ENCODE data around the gene HPCAL4.

The HPCAL4 gene

DNA sequence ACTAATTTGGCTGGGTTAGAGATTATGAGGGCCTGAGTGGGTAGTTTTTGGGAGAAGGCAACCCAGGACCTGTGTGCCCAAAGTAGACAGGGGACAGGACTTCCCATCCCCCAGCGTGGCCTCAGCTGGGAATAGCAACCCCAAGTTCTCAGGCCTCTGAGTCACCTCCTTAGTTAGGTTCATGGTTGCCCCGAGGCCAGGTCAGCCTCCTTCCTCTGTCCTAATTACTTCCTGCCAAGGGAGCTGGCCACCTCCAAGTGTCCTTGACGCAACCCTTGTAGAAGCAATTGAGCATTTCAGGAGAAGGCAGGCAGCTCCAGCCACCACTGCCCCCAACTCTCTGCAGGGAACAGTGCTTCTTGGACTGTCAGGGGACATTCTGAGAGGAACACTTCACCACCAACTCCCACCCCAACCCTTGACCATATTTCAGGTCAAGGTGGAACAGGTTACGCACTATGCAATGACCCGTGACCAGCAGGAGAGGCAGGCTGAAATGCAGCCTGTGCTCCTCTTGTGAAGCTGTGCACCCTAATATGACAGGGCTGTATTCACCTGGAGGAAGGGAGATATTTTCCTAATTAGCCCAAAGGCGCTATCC, 14.2 kb downstream of the HPCAL4 start:
- DNase-seq (ENCODE audit: low read depth in 2 of 2): no peak

DNA sequence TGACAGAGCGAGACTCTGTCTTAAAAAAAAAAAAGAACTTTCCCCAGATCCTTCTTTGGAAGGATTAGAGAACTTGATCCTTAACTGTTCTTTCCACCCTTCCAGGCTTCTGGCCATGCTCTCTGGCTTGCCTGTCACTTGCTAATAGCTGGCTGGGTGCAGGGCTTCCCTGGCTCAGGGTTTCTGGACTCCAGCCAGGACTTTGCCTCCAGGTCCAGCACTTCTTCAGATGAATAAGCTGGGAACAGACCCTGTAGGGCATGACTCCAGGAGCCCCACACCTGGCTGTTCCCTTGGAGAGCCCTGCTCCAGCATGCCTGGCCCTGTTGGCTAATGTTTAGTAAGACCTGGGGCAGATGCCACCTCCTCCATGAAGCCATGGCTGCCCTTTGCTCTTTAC, 16.0 kb downstream of the HPCAL4 start:
- DNase-seq (ENCODE audit: low read depth in 2 of 2): no peak

DNA sequence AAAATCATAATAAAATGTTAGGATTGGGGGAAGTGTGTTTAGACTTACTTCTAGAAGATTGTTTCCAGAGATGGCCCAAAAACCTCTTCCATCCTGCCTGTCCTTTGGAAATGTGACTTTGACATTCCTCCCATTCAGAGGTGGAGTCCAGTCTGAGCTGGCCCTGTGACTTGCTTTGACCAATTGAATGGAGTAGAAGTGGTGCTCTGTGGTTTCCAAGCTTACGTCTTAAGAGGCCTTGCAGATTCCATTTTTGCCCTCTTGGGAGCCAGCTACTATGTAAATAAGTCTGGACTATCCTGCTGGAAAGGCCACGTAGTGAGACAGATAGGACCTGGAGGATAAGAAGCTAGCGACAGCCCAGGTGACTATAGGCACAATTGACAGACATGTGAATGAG, 18.0 kb downstream of the HPCAL4 start:
- DNase-seq (ENCODE audit: low read depth in 2 of 2): no peak

DNA sequence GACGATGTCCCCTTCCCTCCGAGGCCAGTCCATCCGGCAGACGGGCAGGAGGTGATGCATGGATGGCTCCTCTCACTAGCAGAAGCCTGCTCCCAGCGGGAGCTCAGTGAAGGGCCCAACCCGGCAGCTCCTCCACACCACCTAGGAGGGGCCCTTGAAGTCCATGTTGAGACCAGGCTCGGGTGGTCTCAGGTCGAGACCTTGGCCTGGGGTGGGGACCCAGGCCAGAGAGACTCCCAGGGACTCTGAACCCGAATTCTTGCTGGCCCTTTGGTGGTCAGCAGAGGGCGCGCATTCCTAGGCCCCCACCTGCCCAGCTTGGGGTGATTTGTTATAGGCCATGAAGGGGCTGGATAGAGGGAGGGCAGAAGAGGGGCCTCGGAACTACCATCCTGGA, 18.7 kb downstream of the HPCAL4 start:
- DNase-seq (ENCODE audit: low read depth in 2 of 2): no peak

DNA sequence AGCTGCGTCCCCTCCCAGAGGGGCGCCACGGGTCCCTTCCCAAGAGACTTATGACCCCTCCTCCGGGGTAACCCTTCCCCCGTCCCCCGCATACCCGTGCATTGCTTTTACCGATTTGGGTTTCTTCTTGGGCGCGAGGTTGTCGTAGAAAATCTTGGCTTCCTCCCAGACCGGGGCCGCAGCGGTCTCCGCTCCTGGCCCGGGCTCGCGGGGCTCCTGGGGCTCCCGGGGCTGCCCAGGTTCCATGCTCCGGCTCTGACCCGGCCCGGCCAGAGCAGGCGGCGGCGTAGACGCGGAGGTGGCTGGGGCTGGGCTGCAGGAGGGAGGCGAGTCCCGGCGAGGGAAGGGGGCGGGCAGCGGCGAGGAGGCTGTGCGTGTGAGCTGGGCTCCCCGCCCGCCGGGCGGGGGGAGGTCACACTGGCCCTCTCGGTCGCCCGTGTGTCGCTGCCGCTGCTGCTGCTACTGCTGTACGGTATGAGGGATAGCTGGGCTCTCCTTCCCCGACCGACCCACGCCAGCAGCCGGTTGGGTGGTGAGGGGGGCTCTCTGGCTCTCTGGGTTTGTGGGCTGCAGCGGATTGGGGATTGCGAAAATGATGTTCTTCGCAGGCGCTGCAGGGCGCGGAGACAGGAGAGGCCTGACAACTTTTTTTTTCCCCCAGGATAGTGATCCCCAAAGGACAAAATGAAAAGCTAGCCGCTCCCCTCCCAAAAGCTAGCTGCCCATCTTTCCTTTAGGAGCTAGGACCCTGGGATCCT, 19.3 kb downstream of the HPCAL4 start, which contains the start of gene NT5C1A:
TSS of gene NT5C1A (minus strand) at position 315 of the 758 bp plus-strand sequence. CDS start at position 246, 69 bp downstream.
- no peak for DNase-seq (ENCODE audit: low read depth in 2 of 2)

DNA sequence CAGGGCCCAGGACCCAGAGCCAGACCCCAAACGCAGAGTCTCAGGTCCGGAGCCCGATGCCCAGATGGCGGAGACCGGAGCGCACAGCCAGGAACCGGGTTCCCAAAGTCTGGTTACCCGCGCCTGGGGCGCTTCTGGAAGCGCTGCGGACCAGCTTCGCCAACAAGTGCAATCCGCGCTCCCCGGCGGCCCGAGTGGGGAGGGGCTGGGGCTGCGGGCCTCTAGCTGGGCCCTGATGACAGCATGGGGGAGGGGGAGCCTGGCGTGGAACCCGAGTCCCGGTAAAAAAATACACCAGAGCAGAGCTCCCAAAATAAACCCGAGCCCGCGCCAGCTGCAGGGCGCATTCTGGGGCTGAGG, 19.8 kb downstream of the HPCAL4 start:
- no peak for DNase-seq (ENCODE audit: low read depth in 2 of 2)

DNA sequence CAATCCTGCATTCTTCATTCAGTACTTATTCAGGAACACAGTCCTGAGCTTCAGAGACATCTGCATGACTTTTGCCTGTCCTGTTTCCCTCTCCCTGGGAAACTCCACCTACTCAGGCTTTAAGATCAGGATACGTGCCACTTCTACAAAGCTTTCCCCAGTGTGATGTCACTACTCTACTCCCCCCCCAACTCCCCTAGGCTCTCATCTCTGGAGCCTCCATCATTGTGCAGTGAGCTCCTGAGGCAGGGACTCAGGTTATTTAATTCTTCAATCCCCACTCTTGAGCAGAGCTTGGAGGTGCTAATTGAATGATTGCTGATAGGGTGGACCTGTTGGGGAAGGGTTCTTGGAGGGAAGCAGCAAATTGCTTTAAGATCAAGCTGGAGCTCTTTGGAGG, 20.5 kb downstream of the HPCAL4 start:
- DNase-seq (ENCODE audit: low read depth in 2 of 2): no peak

DNA sequence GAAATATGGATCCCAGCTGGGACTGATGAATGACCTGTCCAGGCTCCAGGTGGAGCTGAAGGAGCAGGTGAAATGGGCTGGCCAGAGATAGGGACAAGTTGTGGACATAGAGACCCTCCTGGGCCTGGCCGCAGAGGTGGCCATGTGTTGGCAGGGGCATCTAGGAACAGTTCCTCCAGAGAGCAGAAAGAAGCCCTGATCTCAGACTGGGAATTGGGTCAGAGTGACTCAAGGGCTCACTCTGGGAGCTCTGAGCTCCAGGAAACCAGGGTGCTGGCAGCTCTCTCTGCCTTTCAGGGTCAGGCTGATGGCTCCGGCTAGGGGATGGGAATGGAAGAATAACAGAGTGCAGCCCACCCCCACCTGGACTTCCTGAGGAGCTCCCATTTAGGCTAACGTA, 22.3 kb downstream of the HPCAL4 start:
- no peak for DNase-seq (ENCODE audit: low read depth in 2 of 2)

DNA sequence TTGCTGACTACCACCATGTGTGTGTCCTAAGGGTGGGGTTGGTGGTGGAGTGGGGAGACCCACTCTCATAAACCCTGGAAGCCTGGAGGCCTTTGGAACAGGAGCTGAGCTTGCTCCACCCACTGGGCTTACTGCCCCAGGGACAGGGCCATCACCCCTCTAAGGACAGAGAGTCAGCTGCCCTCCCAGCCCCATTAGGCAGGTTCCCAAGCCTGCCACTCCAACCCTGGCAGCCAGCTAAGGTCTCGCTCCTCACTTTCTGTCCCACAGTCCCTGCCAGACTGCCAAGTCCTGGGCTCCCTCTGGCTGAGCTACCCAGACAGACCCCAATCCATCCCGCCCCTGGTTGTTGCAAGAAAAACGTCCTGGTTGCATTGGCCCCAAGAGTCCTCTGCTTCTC, 23.1 kb downstream of the HPCAL4 start:
- DNase-seq (ENCODE audit: low read depth in 2 of 2): no peak

DNA sequence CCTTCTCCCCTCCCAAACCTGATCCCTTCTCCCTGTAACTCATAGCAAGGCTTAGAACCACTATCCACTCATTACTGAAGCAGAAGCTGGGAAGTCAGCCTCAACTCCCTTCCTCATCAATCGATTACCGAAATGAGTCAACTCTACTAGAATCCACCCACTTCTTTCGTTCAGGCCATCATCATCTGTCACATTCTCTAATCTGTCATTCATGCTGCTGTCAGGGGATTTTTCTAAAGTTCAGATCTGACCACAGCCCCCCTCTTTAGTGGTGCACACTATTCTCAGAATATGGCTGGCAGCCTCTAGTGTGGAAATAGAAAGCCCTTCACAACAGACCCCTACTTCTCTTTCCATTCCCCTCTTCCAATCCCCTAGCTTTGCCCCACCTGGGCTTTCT, 24.5 kb downstream of the HPCAL4 start:
- peak; percentile 49 to 57 for DNase-seq (ENCODE audit: low read depth in 2 of 2)

DNA sequence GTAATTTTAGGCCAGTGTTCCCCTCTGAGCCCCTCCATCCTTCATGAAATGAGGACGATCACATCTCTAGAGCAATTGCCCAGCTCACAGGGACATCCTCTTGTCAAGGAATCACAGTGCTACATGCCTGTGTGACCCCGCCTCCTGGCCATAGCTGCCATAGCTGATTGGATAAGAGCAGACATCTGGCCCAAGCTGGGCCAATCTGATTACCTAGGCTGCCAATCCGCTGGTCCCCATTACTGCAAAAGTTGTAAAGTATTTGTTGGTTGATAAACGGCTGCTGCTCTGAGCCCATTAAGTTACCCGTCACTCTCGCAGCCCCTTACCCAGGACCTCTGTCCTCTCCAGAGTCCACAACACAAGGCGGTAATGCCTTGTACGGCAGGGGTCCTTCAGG, 27.7 kb downstream of the HPCAL4 start:
- no peak for DNase-seq (ENCODE audit: low read depth in 2 of 2)

DNA sequence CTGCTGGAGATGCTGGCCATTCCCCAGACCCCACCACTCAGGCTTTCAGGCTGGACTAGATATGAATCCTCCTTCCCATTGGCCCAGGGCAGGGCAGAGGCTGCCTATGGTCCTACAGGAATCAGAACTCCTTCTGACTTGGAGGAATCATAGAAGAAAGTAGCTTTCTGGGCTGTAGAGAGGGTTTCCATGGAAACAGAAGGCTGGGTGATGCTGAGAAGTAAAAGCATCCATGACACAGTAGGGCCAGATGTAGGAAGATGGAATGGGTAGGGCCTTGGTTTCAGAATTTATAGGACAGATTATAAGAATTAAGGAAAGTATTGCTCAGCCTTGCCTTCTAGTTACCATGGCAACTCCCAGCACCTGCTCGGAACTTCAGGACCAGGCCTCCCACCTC, 28.4 kb downstream of the HPCAL4 start:
- DNase-seq (ENCODE audit: low read depth in 2 of 2): no peak

DNA sequence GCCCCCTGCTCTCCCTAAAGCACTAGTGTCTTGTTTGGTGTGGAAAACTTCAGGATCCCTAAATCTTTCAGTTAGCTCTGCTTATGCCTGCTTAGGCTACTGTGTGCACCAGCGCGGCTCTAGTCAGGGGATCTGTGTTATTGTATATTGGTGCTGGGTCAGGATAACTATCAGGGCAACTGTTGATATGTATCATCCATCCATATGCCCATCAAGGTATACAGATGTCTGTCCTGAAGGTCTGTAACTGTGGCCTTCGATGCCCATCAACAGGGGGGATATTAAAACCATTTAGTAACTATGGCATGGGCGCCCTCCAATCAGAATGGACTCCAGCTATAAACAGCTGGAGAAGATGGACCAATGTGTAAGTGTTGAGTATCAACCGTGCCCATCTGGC, 31.7 kb downstream of the HPCAL4 start:
- no peak for DNase-seq (ENCODE audit: low read depth in 2 of 2)

DNA sequence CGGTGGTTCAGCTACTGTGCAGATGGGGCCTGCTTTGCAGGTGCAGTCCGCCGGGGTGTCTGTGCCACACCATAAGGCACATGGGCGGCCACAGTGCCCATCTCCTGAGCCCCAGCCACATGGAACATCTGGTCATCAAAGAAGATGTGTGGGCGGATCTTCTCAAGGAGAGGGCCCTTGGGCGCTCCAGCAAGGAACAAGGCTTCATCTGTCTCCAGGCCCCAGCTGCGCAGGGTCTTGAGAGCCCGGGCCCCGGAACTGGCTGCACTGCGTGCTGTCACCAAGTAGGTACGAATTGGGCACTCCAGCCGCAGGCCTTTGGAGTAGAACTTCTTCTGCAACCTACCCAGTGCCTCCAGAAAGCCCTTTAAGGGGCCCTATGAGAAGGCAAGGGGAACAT, 32.1 kb downstream of the HPCAL4 start:
- DNase-seq (ENCODE audit: low read depth in 2 of 2): no peak

DNA sequence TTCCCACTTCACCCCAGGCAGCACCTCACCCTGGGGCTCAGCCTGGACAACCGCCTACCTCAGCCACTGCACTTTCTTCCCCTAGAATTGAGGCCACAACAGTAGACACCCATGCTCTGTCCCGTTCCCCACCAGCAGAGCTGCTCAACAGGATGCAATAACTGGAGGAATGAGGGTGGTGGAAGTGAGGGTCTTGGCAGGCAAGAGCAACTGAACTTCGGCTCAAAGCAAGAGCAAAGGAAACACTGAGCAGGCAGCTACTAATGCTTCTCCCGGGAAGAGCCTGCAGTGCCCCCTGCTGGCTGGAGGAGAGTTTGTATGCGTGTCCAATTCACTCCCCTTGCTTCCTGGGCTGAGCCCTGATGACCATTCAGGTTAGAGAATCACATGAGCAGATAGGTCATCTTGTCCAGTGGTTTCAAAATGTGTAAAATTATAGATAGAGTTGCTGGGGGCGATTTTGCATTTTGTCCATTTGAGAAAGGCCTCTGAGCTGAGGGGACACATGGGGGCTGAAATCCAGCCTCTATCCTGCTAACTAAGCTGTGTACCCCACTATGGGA, 33.2 kb downstream of the HPCAL4 start:
- peak; percentile 50 to 56 for DNase-seq (ENCODE audit: low read depth in 2 of 2)

DNA sequence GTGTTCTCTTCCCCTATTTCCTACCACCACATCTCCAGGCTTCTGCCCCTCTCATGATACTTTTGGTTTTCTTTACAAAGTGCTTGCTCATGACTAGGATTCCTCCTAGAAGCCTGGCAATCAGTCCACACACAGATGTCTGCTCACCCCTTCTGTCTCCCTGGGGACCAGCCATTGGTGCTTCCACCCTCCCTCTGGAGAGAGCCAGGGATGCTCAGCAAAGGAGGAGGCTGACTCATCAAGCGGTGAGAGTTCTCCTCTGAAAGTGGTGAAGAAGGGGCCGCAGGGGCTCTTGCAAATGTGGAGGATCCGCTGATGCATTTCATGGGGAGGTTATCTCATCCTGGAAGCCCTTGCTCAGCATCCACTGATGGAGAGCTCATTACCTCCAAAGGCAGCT, 33.8 kb downstream of the HPCAL4 start:
- no peak for DNase-seq (ENCODE audit: low read depth in 2 of 2)

DNA sequence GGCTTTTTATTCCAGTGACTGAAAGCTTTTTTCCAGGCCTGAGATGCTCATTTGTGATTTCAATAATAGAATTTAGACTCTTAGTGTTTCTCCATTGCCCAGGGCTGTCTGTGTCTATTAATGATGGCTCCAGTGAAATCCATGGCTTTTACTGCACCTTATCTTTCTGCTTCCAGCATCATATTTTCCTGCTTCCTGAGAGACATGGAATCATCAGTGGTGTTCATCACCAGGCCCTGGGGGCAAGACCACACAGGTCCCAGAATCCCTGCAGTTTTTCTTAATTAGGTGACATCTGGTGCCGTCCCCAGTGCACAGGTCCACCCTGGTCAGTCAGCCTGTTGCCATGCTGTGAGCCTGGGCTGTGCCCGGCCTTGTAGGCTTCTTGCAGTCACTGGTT, 34.8 kb downstream of the HPCAL4 start:
- no peak for DNase-seq (ENCODE audit: low read depth in 2 of 2)

DNA sequence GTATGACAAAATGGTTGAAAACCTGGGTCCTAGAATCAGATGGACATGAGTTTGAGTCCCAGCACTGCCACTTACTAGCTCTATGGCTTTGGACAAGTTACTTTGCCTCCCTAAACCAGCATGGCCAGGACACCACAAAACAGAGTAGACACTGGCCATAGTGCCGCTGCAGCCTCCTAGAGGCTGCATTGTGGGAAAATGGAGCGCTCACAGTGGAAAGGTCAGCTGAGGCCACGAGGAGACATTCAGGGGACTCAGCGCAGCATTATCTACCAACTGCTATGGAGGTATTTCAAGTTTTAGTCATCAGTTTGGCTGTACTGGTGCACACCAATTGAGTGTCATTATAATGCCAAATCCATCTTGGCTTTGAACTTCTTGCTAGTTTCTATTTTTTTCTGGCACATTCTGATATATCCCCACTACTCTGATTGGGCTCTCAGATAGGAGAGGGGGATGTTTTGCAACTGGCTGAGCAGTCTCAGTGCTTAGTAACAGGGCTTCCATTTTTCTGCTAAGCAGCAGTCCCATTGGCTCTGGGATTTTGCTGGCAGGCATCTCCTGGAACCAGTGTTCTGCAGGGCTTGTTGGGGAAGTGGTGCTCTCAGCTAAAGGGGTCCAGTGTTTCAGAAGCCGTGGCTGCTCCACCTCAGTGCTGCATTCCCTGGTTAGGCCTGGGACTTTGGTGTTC, 35.5 kb downstream of the HPCAL4 start:
- no peak for DNase-seq (ENCODE audit: low read depth in 2 of 2)

DNA sequence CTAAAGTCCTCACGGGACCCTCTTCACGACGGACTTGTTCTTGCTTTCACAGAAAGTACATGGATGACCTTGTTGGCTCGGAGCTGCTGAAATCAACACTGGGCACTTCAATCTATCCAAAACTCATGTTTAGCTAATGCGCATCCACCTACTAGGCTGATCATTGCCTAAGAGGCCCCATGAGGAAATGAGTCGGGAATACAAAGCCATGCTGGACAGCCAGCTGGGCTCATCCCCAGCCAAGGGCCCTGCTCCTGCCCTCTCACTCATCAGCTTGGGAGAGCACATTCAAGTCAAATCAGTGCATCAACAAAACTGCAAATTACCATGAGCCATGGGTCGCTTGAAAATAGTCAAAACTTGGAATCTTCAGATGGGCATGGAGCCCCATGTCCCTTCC, 36.9 kb downstream of the HPCAL4 start:
- DNase-seq (ENCODE audit: low read depth in 2 of 2): no peak

DNA sequence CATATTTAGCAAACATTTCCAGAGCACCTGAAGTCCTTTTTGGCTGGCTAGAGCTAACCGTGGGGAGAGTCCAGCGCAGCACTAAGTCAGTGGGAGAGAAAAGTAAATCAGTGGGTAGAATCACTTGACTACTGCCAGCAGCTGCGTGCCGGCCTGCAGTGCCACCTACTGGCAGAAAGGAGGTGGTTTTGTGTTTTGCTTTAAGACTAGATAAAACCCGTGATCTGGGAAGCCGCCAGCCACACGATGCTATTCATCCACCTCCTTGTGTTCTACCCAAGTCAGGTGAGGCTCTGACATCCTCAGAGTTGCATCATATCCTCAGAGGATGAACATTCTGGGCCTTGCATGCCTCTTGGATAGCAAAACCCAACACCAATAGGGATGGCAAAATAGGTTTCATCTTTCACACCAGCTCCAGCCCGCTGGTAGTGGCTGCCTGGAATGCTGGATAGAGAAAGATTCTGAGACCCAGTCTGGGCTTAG, 37.6 kb downstream of the HPCAL4 start:
- DNase-seq (ENCODE audit: low read depth in 2 of 2): peak; percentile 56 to 57

DNA sequence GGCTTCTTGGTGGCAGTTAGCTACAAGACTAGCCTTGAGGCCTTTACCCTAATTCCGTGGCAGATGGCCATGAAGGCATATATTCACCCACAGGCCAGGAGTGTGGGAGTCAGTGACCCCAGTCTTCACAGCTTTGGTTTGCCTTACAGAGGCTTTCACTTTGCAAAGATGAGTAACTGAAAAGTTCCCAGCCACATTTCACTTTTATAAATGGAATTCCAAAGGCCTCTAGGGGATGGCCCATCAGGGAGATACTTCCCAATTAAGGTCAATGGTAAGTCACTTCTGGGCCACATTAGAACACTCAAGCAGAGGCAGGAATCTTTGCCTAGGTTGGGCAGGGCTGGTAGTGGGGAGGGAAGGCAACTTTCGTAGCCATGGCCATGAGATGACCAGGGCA, 38.7 kb downstream of the HPCAL4 start:
- no peak for DNase-seq (ENCODE audit: low read depth in 2 of 2)

DNA sequence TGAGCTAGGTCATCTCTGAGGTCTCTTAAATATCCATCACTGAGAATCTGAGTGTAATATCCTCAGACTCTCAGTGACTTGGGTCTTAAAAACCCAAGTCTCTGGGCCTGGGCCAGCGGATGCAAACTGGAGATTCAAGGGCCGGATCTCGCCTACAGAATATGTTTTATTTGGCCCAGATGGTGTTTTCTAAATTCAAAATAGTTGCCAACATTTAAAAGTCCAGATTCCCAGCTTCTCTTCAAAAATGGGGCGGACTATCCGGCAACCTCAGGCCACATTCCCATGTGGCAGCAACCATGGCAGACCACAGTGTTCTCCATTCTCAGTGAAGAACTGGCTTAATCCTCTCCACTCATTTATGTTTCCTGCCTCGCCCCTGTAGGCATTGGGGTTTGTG, 39.1 kb downstream of the HPCAL4 start:
- no peak for DNase-seq (ENCODE audit: low read depth in 2 of 2)

DNA sequence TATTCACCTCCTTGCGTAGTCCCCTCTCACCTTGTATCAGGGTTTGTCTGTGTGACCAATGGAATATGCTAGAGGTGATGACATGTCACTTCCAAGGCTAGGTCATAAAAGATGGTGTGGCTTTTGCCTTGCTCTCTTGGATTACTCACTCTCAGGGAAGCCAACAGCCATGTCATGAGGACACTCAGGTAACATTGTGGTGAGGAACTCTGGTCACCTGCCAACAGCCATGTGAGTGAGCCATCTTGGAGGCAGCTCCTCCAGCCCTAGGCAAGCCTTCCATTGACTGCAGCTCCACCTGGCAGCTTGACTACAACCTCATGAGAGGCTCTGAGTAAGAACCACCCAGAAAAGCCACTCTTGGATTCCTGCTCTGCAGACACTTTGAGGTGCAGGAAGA, 40.8 kb downstream of the HPCAL4 start:
- DNase-seq (ENCODE audit: low read depth in 2 of 2): no peak
